HG03354 (cell line): Measurements from ENCODE around the gene MORN5.
"Not testable (repeated sequence)": the region's sequence is repeated elsewhere in the genome, so short reads cannot be mapped to it uniquely, and the experiment has no call there.

Experiments
- ATAC-seq: cut with Tn5 transposase; IDR thresholded peaks from one replicate; pipeline ENCODE4 v1.9.1; 2021; ENCODE audit warnings: mild to moderate bottlenecking; ENCODE audit not compliant: unreplicated experiment, poor library complexity, severe bottlenecking

Gene MORN5

GRCh38 chr9:122159026-122159924 lies at the start of gene MORN5, which contains the start of gene NDUFA8:
TSS of gene MORN5 (plus strand) at chr9:122159908. CDS start at chr9:122159973, 65 bp downstream.
TSS of gene NDUFA8 (minus strand) at chr9:122159779. CDS start at chr9:122159677, 102 bp downstream.
- peak; percentile 97 for ATAC-seq

- no peak for ATAC-seq
Observed at GRCh38 chr9:122110100-122110833, 49.4 kb upstream of the MORN5 start.

GRCh38 chr9:122111413-122112085 lies 48.2 kb upstream of the MORN5 start:
- no peak for ATAC-seq

- no peak for ATAC-seq
Observed at GRCh38 chr9:122112238-122112637, 47.5 kb upstream of the MORN5 start.

- ATAC-seq = no peak
Observed at GRCh38 chr9:122113574-122113973, 46.1 kb upstream of the MORN5 start.

- no peak for ATAC-seq
Observed at GRCh38 chr9:122115176-122116035, 44.3 kb upstream of the MORN5 start.

- ATAC-seq = no peak
Observed at GRCh38 chr9:122116040-122116439, 43.7 kb upstream of the MORN5 start.

GRCh38 chr9:122116448-122117173 lies 43.1 kb upstream of the MORN5 start:
- ATAC-seq = no peak

GRCh38 chr9:122117241-122117640 lies 42.5 kb upstream of the MORN5 start:
- not testable (repeated sequence) for ATAC-seq

- no peak for ATAC-seq
Observed at GRCh38 chr9:122118343-122119165, 41.2 kb upstream of the MORN5 start.

- no peak for ATAC-seq
Observed at GRCh38 chr9:122119166-122119521, 40.6 kb upstream of the MORN5 start.

GRCh38 chr9:122119721-122120120 lies 40.0 kb upstream of the MORN5 start:
- no peak for ATAC-seq

GRCh38 chr9:122120316-122121071 lies 39.2 kb upstream of the MORN5 start:
- no peak for ATAC-seq

GRCh38 chr9:122121391-122121790 lies 38.3 kb upstream of the MORN5 start:
- ATAC-seq = no peak

- no peak for ATAC-seq
Observed at GRCh38 chr9:122121931-122122330, 37.8 kb upstream of the MORN5 start.

- no peak for ATAC-seq
Observed at GRCh38 chr9:122122468-122122867, 37.2 kb upstream of the MORN5 start.

GRCh38 chr9:122122903-122123632 lies 36.6 kb upstream of the MORN5 start:
- peak; percentile 56 for ATAC-seq
